Measurements from ENCODE around the gene TAF10.

DNA sequence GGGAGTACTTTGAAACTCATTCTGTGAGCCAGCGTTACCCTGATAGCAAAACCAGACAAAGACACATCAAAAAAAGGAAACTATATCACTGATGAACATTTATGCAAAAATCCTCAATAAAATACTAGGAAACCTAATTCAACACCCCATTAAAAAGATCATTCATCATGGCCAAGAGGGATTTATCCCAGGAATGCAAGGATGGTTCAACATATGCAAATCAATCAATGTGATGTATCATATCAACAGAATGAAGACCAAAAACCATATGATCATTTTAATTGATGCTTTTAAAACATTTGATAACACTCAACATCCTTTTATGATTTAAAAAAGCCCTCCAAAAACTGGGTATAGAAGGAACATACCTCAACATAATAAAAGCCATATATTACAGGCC lies 28.4 kb downstream of the TAF10 start:
- TF ChIP-seq, protein P1, sequence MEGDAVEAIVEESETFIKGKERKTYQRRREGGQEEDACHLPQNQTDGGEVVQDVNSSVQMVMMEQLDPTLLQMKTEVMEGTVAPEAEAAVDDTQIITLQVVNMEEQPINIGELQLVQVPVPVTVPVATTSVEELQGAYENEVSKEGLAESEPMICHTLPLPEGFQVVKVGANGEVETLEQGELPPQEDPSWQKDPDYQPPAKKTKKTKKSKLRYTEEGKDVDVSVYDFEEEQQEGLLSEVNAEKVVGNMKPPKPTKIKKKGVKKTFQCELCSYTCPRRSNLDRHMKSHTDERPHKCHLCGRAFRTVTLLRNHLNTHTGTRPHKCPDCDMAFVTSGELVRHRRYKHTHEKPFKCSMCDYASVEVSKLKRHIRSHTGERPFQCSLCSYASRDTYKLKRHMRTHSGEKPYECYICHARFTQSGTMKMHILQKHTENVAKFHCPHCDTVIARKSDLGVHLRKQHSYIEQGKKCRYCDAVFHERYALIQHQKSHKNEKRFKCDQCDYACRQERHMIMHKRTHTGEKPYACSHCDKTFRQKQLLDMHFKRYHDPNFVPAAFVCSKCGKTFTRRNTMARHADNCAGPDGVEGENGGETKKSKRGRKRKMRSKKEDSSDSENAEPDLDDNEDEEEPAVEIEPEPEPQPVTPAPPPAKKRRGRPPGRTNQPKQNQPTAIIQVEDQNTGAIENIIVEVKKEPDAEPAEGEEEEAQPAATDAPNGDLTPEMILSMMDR (IDR thresholded peaks at IDR 0.05; ENCODE audit: insufficient read depth, low read depth, low read length): no peak
- no peak for TF ChIP-seq EZH2 (IDR thresholded peaks at IDR 0.05; ENCODE audit: insufficient read depth, low read length)
